GM12801 (cell line): Measurements from ENCODE around the gene COA4.

ENCODE experiments used
- TF ChIP-seq, protein P1 (sequence below): IDR thresholded peaks from one replicate; pipeline ENCODE4 v1.5.1; 2011; ENCODE audit warnings: control low read depth; ENCODE audit not compliant: insufficient read length; ENCODE audit errors: extremely low read depth

COA4 gene

DNA sequence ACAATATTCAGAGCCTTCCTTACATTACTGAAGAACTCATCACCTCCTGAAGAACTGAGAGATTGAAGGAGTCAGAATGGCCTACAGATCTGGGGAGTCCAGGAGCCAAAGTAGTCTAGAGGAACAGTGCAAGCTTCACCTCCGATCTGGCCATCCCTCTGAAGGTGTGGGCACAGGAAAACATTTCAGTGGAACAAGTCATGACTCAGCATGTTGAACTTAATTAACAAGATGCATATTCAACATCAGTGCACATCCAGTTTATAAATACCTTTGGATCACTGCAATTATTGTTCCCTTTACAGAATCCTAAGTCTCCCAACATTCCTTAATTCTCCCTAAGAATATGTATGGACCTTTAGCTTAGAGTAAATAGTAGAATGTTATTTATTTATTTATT lies 25.7 kb upstream of the COA4 start:
- TF ChIP-seq, protein P1, sequence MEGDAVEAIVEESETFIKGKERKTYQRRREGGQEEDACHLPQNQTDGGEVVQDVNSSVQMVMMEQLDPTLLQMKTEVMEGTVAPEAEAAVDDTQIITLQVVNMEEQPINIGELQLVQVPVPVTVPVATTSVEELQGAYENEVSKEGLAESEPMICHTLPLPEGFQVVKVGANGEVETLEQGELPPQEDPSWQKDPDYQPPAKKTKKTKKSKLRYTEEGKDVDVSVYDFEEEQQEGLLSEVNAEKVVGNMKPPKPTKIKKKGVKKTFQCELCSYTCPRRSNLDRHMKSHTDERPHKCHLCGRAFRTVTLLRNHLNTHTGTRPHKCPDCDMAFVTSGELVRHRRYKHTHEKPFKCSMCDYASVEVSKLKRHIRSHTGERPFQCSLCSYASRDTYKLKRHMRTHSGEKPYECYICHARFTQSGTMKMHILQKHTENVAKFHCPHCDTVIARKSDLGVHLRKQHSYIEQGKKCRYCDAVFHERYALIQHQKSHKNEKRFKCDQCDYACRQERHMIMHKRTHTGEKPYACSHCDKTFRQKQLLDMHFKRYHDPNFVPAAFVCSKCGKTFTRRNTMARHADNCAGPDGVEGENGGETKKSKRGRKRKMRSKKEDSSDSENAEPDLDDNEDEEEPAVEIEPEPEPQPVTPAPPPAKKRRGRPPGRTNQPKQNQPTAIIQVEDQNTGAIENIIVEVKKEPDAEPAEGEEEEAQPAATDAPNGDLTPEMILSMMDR = no peak

DNA sequence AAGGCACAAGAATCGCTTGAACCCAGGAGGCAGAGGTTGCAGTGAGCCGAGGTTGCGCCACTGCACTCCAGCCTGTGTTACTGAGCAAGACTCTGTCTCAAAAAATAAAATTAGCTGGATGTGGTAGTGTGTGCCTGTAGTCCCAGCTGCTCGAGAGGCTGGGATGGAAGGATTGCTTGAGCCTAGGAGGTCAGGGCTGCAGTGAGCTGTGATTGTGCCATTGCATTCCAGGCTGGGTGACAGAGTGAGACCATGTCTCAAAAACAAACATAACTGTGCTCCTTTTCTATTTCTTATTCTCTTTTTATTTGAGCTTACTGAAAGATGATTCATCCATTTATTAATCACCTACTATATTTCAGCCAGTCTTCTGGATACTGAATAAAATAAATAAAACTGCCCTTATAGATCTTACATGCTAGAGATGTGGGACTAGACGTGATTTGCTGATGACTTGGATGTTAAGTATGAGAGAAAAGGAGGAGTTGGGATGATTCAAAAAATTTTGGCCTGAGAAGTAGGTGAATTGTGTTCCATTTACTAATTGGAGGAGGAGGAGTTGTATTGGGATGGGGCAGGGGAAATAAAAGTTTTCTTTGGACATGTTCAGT lies 18.2 kb upstream of the COA4 start:
- TF ChIP-seq, protein P1 = no peak

DNA sequence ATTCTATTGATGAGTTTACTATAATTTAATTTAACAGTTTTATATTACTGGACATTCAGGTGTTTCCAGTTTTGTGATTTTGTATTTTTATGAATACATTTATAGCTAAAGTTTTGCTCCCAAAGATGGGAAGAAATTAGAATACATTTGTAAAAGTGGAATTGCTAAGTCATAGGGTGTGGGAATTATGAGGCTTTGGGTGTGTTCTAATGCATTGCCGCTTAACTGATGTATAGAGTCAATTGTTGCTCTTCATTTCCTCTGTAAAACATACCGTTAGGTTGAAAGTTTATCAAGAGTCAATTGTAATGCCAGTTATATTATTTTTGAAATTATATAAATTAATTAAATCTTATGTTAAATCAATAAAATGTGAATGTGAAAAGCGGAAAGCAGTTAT lies 16.4 kb upstream of the COA4 start:
- TF ChIP-seq, protein P1 = no peak

DNA sequence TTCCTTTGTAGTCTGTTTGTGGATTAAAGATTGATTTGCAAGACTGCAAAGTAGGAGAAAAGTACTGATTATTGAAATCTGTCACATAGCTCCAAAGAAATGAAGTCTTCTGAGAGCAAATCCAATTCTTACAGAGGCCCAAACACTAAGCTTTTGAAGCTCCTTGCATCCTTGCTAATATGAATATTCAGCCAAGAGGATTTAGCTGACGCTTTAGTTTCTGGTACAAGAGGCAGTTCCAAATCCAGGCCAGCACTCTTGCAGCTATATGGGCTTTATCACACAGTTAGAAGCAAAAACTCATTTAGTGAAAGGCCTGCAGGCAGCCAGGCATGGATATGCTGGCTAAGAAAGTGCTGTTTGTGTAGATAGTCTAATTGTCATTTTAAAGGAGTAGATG lies 12.9 kb upstream of the COA4 start:
- TF ChIP-seq, protein P1 = no peak

DNA sequence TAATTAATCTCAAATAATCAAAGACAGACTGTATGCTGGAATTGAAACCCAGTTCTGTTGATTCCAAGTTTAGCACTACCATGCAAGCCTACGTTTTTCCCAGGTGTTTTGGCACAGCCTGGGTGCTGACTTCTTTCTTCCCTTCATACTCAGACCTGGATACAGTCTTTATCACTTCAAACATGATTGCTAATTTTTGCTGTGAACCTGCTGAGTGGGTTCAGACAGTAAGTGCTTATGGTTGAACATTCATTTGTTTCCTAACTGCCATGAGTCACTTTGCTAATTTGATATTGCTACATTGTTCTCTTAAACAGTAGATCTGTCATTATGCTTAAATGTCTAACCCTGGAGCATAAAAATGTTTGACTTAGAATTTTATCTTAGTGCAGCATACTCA lies 12.4 kb upstream of the COA4 start:
- TF ChIP-seq, protein P1 = no peak

DNA sequence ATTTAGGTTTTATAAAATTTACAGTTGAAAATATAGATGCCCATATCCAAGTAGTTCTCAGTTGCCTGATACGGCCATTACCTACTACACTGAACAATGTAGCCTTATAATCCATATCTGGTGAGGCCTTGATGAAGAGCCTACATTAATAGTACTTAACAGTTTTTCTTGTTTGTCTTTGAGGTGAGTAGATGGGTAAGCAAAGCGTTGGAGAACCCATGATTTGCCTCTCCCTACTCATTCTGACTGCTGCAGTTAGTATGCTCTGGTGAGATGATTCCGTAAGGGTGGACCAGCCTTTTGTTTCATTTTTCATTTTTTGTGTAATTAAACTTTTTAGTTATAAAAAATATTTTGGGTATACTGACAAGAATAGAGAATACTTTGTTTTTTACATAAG lies 11.6 kb upstream of the COA4 start:
- TF ChIP-seq, protein P1 = no peak

DNA sequence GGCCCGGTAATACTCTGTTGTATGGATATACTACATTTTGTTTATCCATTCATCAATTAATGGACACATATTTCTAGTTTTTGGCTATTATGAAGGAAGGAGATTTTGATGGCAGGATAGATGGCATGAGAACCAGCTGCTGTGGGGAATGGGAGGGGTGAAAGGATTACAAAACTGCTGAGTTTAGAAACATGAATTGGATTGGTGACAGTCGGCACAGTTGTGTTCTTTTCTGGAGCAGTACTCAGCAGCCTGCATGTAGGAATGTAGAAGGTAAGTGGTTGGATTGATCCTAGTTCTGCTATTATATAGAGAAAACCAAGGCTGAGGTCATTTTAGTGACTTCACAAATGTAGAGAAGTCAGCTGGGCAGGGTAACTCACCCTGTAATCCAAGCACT lies 7.2 kb upstream of the COA4 start:
- TF ChIP-seq, protein P1 = no peak
